ENCODE data around the gene CD40.

The CD40 gene

DNA sequence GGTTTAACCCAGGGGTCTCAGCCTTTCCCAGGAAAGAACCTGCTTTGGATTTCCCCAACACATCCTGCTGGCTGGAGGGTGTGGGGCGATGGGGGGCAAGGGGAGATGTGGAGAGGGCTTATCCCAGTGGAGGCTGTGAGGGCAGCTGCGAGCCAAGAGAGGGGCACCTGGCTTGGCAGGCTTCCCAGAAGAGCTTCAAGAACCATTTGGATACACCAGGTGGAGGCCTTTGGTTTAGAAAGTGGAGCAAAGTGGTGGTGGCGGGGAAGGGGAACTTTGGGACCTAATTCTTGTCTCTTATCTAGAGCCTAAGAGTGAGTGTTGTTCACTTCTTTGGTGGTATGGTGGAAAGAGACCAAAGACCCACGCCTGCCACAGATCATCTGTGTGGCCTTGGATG lies 12.4 kb downstream of the CD40 start:
- no peak overlapping the region for H3K4me3 ChIP-seq (ENCODE audit: insufficient read depth, low read depth, low read length, poor library complexity, severe bottlenecking)
- peaks cover 9% of the 10 kb centered on the region for H3K27me3 ChIP-seq (replicated peaks; ENCODE audit: control insufficient read depth, insufficient read depth, low read length, poor library complexity, severe bottlenecking)
- H3K27ac ChIP-seq (ENCODE audit: insufficient read depth, low read length, poor library complexity, severe bottlenecking), result no peak overlapping the region
- DNase-seq, result no peak
- no peaks in the 10 kb centered on the region for H3K4me1 ChIP-seq (ENCODE audit: control insufficient read depth, insufficient read depth, low read length, poor library complexity, severe bottlenecking)
- H3K9me3 ChIP-seq (ENCODE audit: control insufficient read depth, low read length), result no peaks in the 10 kb centered on the region
- no peaks in the 10 kb centered on the region for H3K36me3 ChIP-seq (ENCODE audit: control insufficient read depth, insufficient read depth, low read length)

DNA sequence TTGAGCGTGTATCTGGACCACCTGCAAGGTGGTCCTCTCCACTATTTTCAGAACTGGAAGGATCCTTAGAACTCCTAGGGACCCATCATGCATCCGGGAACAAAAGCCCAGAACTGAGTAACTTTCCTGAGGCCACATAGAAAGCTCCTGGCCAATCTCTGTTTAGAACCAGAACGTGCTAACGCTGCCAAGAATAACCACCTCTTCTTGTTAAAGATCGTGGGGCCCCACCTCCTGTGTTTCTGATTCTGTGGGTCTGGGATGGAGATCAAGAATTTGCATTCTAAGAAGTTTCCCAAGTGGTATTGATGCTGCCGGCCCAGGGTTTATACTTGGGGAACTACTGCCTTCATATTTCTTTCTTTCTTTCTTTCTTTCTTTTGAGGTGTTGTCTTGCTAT lies 13.3 kb downstream of the CD40 start:
- H3K27me3 ChIP-seq (replicated peaks; ENCODE audit: control insufficient read depth, insufficient read depth, low read length, poor library complexity, severe bottlenecking), result peaks cover 9% of the 10 kb centered on the region
- H3K36me3 ChIP-seq (ENCODE audit: control insufficient read depth, insufficient read depth, low read length), result no peaks in the 10 kb centered on the region
- no peak overlapping the region for H3K27ac ChIP-seq (ENCODE audit: insufficient read depth, low read length, poor library complexity, severe bottlenecking)
- H3K4me1 ChIP-seq (ENCODE audit: control insufficient read depth, insufficient read depth, low read length, poor library complexity, severe bottlenecking), result no peaks in the 10 kb centered on the region
- DNase-seq, result no peak
- no peak overlapping the region for H3K4me3 ChIP-seq (ENCODE audit: insufficient read depth, low read depth, low read length, poor library complexity, severe bottlenecking)
- H3K9me3 ChIP-seq (ENCODE audit: control insufficient read depth, low read length), result no peaks in the 10 kb centered on the region

DNA sequence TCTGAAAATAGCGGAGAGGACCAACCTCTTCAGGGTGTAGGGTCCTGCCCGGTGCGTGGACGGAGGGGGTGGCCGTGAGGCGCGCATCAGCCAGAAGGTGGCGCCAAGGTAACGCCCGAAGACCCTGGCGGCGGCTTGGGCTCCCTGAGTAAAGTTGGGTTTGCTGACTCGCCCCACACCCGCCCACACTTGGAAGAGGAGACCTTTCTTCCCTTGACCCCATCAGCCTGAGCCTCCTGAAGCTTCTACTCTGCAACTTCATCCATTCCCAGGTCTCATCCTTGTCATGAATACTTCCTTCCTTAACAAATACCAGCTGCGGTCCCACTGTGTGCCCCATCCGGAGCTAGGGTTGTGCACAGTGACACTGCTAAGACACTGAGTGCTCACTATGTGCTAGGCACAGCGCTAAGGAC lies 14.6 kb downstream of the CD40 start:
- Histone ChIP-seq H3K4me1 (ENCODE audit: control insufficient read depth, insufficient read depth, low read length, poor library complexity, severe bottlenecking) (no peaks in the 10 kb centered on the region), H3K4me3 (ENCODE audit: insufficient read depth, low read depth, low read length, poor library complexity, severe bottlenecking) (no peak overlapping the region), H3K27me3 (replicated peaks; ENCODE audit: control insufficient read depth, insufficient read depth, low read length, poor library complexity, severe bottlenecking) (peaks cover 9% of the 10 kb centered on the region), H3K27ac (ENCODE audit: insufficient read depth, low read length, poor library complexity, severe bottlenecking) (no peak overlapping the region), H3K9me3 (ENCODE audit: control insufficient read depth, low read length) (no peaks in the 10 kb centered on the region), H3K36me3 (ENCODE audit: control insufficient read depth, insufficient read depth, low read length) (no peaks in the 10 kb centered on the region)
- DNase-seq, result peak in 2 of 3 donors; percentile 11 to 35

DNA sequence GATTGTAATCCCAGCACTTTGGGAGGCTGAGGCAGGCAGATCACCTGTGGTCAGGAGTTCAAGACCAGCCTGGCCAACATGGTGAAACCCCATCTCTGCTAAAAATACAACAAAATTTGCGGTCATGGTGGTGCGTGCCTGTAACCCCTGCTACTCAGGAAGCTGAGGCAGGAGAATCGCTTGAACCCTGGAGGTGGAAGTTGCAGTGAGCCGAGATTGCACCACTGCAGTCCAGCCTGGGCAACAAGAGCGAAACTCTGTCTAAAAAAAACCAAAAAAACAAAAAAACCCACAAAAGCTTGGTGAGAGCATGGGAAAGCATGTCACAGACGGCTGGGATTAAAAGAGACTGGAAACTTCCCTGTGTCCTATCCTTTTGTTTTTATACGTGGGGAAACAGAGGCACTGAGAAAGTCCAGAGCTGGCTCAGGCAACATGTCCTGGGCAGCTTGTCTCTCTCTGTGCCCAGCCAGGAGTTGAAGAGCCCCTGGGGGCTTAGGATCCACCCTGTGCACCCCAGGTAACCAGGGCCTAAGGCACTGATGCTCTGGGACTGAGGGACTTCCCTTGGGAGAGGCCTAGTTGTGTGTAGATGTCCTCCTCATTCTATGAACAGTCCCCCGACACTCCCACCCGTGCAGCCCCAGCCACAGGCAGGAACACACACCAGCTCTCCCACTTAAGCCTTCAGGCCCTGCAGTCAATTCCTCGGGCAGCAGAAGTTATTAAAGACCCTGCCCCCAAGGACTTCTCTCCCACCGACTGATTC lies 16.0 kb downstream of the CD40 start:
- Histone ChIP-seq H3K36me3 (ENCODE audit: control insufficient read depth, insufficient read depth, low read length) (no peaks in the 10 kb centered on the region), H3K4me3 (ENCODE audit: insufficient read depth, low read depth, low read length, poor library complexity, severe bottlenecking) (no peak overlapping the region), H3K4me1 (ENCODE audit: control insufficient read depth, insufficient read depth, low read length, poor library complexity, severe bottlenecking) (no peaks in the 10 kb centered on the region), H3K27me3 (replicated peaks; ENCODE audit: control insufficient read depth, insufficient read depth, low read length, poor library complexity, severe bottlenecking) (peaks cover 9% of the 10 kb centered on the region), H3K27ac (ENCODE audit: insufficient read depth, low read length, poor library complexity, severe bottlenecking) (no peak overlapping the region), H3K9me3 (ENCODE audit: control insufficient read depth, low read length) (no peaks in the 10 kb centered on the region)
- no peak for DNase-seq

DNA sequence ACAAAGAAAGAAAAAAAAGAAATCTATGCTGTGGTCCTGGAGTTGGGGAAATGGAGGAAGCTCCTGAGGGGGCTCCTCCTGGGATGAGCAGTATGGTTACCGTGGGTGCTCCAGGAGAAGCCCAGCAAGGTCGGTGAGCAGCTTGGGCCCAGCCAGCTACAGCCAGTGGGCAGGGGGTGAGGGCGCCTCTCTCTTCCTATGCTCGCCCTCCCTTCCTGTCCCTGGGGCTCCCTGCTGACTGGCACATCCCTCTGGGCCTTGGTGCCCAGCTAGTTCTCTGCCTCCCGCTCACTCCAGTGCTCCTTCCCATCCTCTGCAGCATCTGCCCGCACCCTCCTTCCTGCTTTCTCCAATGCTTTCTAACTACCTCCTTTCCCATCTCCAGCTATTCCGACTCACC lies 16.6 kb downstream of the CD40 start:
- Histone ChIP-seq H3K27ac (ENCODE audit: insufficient read depth, low read length, poor library complexity, severe bottlenecking) (no peak overlapping the region), H3K27me3 (replicated peaks; ENCODE audit: control insufficient read depth, insufficient read depth, low read length, poor library complexity, severe bottlenecking) (peaks cover 9% of the 10 kb centered on the region), H3K4me3 (ENCODE audit: insufficient read depth, low read depth, low read length, poor library complexity, severe bottlenecking) (no peak overlapping the region), H3K9me3 (ENCODE audit: control insufficient read depth, low read length) (no peaks in the 10 kb centered on the region), H3K36me3 (ENCODE audit: control insufficient read depth, insufficient read depth, low read length) (no peaks in the 10 kb centered on the region), H3K4me1 (ENCODE audit: control insufficient read depth, insufficient read depth, low read length, poor library complexity, severe bottlenecking) (no peaks in the 10 kb centered on the region)
- no peak for DNase-seq

DNA sequence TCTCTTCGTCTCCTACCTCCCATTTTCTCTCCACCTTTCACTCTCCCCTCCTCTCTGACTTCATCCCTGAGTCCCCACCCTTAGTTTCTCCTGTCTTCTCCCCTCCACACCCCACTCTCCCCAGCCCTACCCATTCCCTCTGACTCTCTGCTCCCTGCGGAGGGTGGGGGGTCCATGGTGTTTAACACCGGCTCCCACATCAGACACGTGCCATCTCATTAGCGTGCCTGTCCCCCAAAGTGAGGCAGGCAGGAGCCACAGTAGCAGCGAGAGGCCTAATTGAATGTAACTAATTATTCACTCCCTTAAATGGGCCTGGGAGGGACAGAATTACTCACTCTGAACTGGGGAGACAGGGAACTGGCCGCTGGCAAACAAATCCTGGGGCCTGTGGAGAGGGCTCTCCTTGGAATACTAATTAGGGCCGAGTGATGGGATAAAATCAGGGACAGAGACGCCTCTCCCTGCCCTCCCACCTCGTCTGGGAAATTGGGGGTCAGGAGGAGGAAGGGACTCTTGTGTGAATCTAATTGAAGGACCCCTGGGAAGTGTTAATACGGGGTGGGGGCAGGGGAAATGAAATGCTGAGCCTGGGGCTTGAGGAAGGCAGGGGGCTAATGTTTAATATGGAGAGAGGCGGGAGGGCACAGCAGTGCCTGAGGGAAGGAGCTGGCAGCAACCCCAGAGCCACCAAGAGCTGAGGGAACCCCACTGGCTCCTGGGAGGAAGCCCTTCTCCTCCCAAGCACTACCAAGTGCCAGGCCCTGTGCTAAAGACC lies 17.9 kb downstream of the CD40 start:
- Histone ChIP-seq H3K4me3 (ENCODE audit: insufficient read depth, low read depth, low read length, poor library complexity, severe bottlenecking) (no peak overlapping the region), H3K36me3 (ENCODE audit: control insufficient read depth, insufficient read depth, low read length) (no peaks in the 10 kb centered on the region), H3K27me3 (replicated peaks; ENCODE audit: control insufficient read depth, insufficient read depth, low read length, poor library complexity, severe bottlenecking) (no peaks in the 10 kb centered on the region), H3K27ac (ENCODE audit: insufficient read depth, low read length, poor library complexity, severe bottlenecking) (no peak overlapping the region), H3K9me3 (ENCODE audit: control insufficient read depth, low read length) (no peaks in the 10 kb centered on the region), H3K4me1 (ENCODE audit: control insufficient read depth, insufficient read depth, low read length, poor library complexity, severe bottlenecking) (no peaks in the 10 kb centered on the region)
- no peak for DNase-seq

DNA sequence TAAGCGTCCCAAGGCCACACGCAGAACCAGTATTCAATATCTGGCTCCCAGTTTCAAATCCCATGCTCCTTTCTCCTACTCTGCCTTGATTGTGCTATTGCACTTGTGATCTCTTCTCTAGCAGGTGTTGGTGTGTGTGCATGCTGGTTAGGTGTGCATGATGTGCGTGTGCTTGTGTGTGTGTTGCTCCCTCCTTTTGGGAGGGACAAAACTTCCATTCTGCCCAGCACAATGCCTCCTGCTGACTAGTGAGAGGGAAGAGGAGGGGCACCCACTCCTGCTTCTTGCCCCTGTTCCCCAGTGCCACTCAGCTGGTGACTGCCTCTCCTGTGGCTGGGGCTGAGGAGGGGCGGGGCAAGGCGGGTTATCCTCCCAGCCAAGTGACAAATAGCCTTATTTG lies 19.7 kb downstream of the CD40 start:
- DNase-seq, result no peak
- H3K27ac ChIP-seq (ENCODE audit: insufficient read depth, low read length, poor library complexity, severe bottlenecking), result no peak overlapping the region
- H3K4me3 ChIP-seq (ENCODE audit: insufficient read depth, low read depth, low read length, poor library complexity, severe bottlenecking), result no peak overlapping the region
- H3K27me3 ChIP-seq (replicated peaks; ENCODE audit: control insufficient read depth, insufficient read depth, low read length, poor library complexity, severe bottlenecking), result no peaks in the 10 kb centered on the region
- H3K9me3 ChIP-seq (ENCODE audit: control insufficient read depth, low read length), result no peaks in the 10 kb centered on the region
- no peaks in the 10 kb centered on the region for H3K36me3 ChIP-seq (ENCODE audit: control insufficient read depth, insufficient read depth, low read length)
- no peaks in the 10 kb centered on the region for H3K4me1 ChIP-seq (ENCODE audit: control insufficient read depth, insufficient read depth, low read length, poor library complexity, severe bottlenecking)

DNA sequence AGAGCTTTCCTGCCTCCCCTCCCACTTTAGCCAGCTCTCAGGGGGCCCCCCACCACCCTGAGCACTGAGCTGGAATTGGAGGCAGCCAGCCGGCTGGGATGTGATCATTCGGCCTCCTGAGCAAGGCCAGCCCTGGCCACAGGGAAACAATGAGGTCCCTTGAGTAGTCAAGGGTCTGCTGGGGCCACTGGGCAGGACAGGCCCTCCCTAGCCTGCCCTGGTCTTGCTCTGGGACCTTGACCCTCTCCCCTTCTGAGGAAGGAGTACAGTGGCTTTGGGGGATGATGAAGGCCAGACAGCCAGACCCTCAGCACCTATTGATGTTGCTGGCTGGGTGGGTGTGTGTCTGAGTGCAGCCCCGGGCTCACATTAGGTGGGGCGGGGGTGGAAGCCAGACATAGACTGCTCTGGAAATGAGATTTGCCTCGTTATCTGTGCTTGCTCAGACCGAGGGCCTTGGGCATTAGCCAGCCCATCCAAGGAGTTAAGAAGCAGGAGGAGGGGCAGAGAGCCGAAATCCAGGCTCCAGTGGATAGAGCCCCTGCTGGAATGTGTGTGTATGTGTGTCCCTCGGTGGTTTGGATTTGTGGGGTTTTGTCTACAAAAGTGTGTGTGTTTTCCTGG lies 21.3 kb downstream of the CD40 start:
- DNase-seq, result no peak
- no peak overlapping the region for H3K4me3 ChIP-seq (ENCODE audit: insufficient read depth, low read depth, low read length, poor library complexity, severe bottlenecking)
- H3K36me3 ChIP-seq (ENCODE audit: control insufficient read depth, insufficient read depth, low read length), result no peaks in the 10 kb centered on the region
- H3K27ac ChIP-seq (ENCODE audit: insufficient read depth, low read length, poor library complexity, severe bottlenecking), result no peak overlapping the region
- H3K4me1 ChIP-seq (ENCODE audit: control insufficient read depth, insufficient read depth, low read length, poor library complexity, severe bottlenecking), result no peaks in the 10 kb centered on the region
- no peaks in the 10 kb centered on the region for H3K9me3 ChIP-seq (ENCODE audit: control insufficient read depth, low read length)
- H3K27me3 ChIP-seq (replicated peaks; ENCODE audit: control insufficient read depth, insufficient read depth, low read length, poor library complexity, severe bottlenecking), result no peaks in the 10 kb centered on the region

DNA sequence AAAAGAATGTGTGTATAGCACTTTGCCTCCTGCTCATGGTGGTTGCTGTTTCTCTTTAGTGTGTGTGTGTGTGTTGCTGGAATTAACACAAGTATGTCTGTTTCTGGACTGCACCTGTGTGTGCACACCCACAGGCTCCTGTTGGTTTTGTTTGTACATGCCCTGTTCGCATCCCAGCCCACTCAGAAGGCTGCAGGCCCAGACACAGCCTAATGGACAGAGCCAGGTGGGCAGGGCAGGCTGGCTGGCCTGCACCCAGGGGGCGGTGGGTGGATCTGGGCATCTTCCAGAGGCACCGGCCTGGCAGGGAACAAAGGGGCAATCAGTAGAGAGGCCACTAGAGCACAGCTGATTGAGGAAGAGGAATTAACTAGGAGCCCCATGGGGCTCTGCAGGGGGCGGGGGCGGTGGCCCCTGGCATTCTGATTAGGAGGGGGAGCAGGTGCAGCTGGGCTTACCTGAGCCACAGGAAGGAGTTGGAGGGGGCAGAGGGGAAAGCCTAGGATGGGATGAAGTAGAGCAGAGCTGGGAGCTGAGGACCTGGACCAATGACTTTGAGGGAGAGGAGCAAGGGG lies 21.9 kb downstream of the CD40 start:
- Histone ChIP-seq H3K27ac (ENCODE audit: insufficient read depth, low read length, poor library complexity, severe bottlenecking) (no peak overlapping the region), H3K27me3 (replicated peaks; ENCODE audit: control insufficient read depth, insufficient read depth, low read length, poor library complexity, severe bottlenecking) (no peaks in the 10 kb centered on the region), H3K9me3 (ENCODE audit: control insufficient read depth, low read length) (no peaks in the 10 kb centered on the region), H3K4me3 (ENCODE audit: insufficient read depth, low read depth, low read length, poor library complexity, severe bottlenecking) (no peak overlapping the region), H3K36me3 (ENCODE audit: control insufficient read depth, insufficient read depth, low read length) (no peaks in the 10 kb centered on the region), H3K4me1 (ENCODE audit: control insufficient read depth, insufficient read depth, low read length, poor library complexity, severe bottlenecking) (no peaks in the 10 kb centered on the region)
- DNase-seq, result no peak

DNA sequence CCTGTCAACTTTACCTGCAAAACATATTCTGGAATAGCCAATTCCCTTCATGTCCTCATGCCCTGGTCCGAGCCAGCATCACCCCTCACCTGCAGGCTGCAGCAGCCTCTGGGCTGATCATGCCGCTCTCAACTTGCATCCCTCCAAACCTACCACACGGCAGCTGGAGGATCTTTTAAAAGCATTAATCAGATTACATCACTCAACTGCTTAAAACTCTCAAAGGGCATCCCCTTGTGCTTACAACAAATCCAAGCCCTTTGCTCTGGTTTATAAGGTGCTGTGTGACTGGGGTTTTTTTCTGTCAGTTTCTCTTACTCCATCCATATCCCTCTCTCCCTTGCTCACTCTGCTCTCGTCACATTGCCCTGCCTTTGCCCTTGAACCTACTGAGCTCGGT lies 24.0 kb downstream of the CD40 start:
- no peak overlapping the region for H3K4me3 ChIP-seq (ENCODE audit: insufficient read depth, low read depth, low read length, poor library complexity, severe bottlenecking)
- no peaks in the 10 kb centered on the region for H3K27me3 ChIP-seq (replicated peaks; ENCODE audit: control insufficient read depth, insufficient read depth, low read length, poor library complexity, severe bottlenecking)
- H3K27ac ChIP-seq (ENCODE audit: insufficient read depth, low read length, poor library complexity, severe bottlenecking), result no peak overlapping the region

More for the DNA sequence above, 24.0 kb downstream of the CD40 start:
- no peak for DNase-seq
- Histone ChIP-seq H3K4me1 (ENCODE audit: control insufficient read depth, insufficient read depth, low read length, poor library complexity, severe bottlenecking) (no peaks in the 10 kb centered on the region), H3K9me3 (ENCODE audit: control insufficient read depth, low read length) (no peaks in the 10 kb centered on the region), H3K36me3 (ENCODE audit: control insufficient read depth, insufficient read depth, low read length) (no peaks in the 10 kb centered on the region)
